Loucy (cell line): ENCODE results near the gene LAIR2.
"Not testable (repeated sequence)": the region's sequence is repeated elsewhere in the genome, so short reads cannot be mapped to it uniquely, and the experiment has no call there.

Experiments
- H2AFZ ChIP-seq: fragments of 200-600 bp; sonication (generic); 2 replicates; pipeline ENCODE4 v1.6.0; 2016; ENCODE audit warnings: antibody characterized with exemption, mild to moderate bottlenecking, low read length, moderate library complexity
- H3F3A ChIP-seq: fragments of 200-600 bp; 2 replicates; pipeline ENCODE4 v1.6.0; 2016; ENCODE audit warnings: antibody characterized with exemption, low read depth, mild to moderate bottlenecking
- H3K27me3 ChIP-seq: fragments of 200-600 bp; sonication (generic); 2 replicates; pipeline ENCODE4 v1.6.1; 2014; ENCODE audit warnings: low read length, mild to moderate bottlenecking; ENCODE audit not compliant: insufficient read depth, poor library complexity, severe bottlenecking
- H3K36me3 ChIP-seq: fragments of 200-600 bp; sonication (generic); 2 replicates; pipeline ENCODE4 v1.6.1; 2016; ENCODE audit warnings: low read length; ENCODE audit not compliant: insufficient read depth
- H3K4me1 ChIP-seq: fragments of 200-600 bp; sonication (generic); 2 replicates; pipeline ENCODE4 v1.5.1; 2014; ENCODE audit warnings: low read length, mild to moderate bottlenecking; ENCODE audit not compliant: insufficient read depth, poor library complexity, severe bottlenecking
- H3K4me2 ChIP-seq: fragments of 200-600 bp; sonication (generic); 2 replicates; pipeline ENCODE4 v1.6.0; 2014; ENCODE audit warnings: antibody characterized with exemption, low read length, low read depth, mild to moderate bottlenecking; ENCODE audit not compliant: poor library complexity, severe bottlenecking
- H3K4me3 ChIP-seq: fragments of 200-600 bp; sonication (generic); 2 replicates; pipeline ENCODE4 v1.5.1; 2014; ENCODE audit warnings: low read length, mild to moderate bottlenecking, mixed read lengths; ENCODE audit not compliant: poor library complexity, severe bottlenecking
- H3K79me2 ChIP-seq: fragments of 200-600 bp; sonication (generic); 2 replicates; pipeline ENCODE4 v1.6.1; 2014; ENCODE audit warnings: low read length; ENCODE audit not compliant: insufficient read depth
- H3K9ac ChIP-seq: fragments of 200-600 bp; sonication (generic); 2 replicates; pipeline ENCODE4 v1.6.0; 2014; ENCODE audit warnings: mild to moderate bottlenecking, low read depth, low read length, moderate library complexity; ENCODE audit not compliant: poor library complexity, severe bottlenecking
- H3K9me2 ChIP-seq: fragments of 200-600 bp; sonication (generic); replicated peaks from 2 replicates; pipeline ENCODE4 v1.6.1; 2016; ENCODE audit warnings: low read depth, low read length, mixed read lengths
- H3K9me3 ChIP-seq: fragments of 200-600 bp; sonication (generic); 2 replicates; pipeline ENCODE4 v1.6.1; 2014; ENCODE audit warnings: mild to moderate bottlenecking, antibody characterized with exemption, low read length, low read depth; ENCODE audit not compliant: insufficient read depth
- H4K20me1 ChIP-seq: fragments of 200-600 bp; sonication (generic); 2 replicates; pipeline ENCODE4 v1.6.0; 2014; ENCODE audit warnings: antibody characterized with exemption, low read length, mild to moderate bottlenecking; ENCODE audit not compliant: insufficient read depth, poor library complexity, severe bottlenecking
- CTCF ChIP-seq: fragments of 200-600 bp; sonication (generic); conservative IDR thresholded peaks from 2 replicates; pipeline ENCODE4 v1.5.1; 2014; ENCODE audit warnings: mild to moderate bottlenecking, antibody characterized with exemption, low read length
- EZH2phosphoT487 ChIP-seq: fragments of 200-600 bp; IDR thresholded peaks from 2 replicates; pipeline ENCODE4 v1.6.1; 2018; ENCODE audit warnings: antibody characterized with exemption, mild to moderate bottlenecking, moderate library complexity, borderline replicate concordance

LAIR2 gene

GRCh38 chr19:54464630-54465425 lies 37.8 kb upstream of the LAIR2 start:
- no peaks in the 10 kb centered on the region for H3K9me3 ChIP-seq
- peak overlapping the region; percentile 100 for H3K4me2 ChIP-seq
- H3K9ac ChIP-seq, result peak overlapping the region; percentile 83
- peaks cover 5% of the 10 kb centered on the region; the same call in 1 of the 2 replicates for H3F3A ChIP-seq
- H3K4me1 ChIP-seq, result peaks cover 8% of the 10 kb centered on the region
- H3K36me3 ChIP-seq, result peaks cover 13% of the 10 kb centered on the region; the same call in 1 of the 2 replicates
- H4K20me1 ChIP-seq, result peaks cover 11% of the 10 kb centered on the region
- peak overlapping the region; percentile 100 for H3K4me3 ChIP-seq
- no peaks in the 10 kb centered on the region for H3K9me2 ChIP-seq
- TF ChIP-seq CTCF (no peak), EZH2phosphoT487 (no peak)
- H2AFZ ChIP-seq, result peak overlapping the region; percentile 97
- H3K27me3 ChIP-seq, result no peaks in the 10 kb centered on the region
- H3K79me2 ChIP-seq, result no peaks in the 10 kb centered on the region

- Histone ChIP-seq H3K4me2 (no peak overlapping the region), H3F3A (peaks cover 5% of the 10 kb centered on the region; the same call in 1 of the 2 replicates), H3K9me3 (no peaks in the 10 kb centered on the region), H3K36me3 (peaks cover 9% of the 10 kb centered on the region; the same call in 1 of the 2 replicates), H3K9me2 (no peaks in the 10 kb centered on the region), H3K9ac (no peak overlapping the region), H3K4me3 (no peak overlapping the region), H3K4me1 (peaks cover 8% of the 10 kb centered on the region), H3K27me3 (no peaks in the 10 kb centered on the region), H4K20me1 (peaks cover 5% of the 10 kb centered on the region), H3K79me2 (no peaks in the 10 kb centered on the region), H2AFZ (no peak overlapping the region)
- TF ChIP-seq CTCF, result no peak
- no peak for TF ChIP-seq EZH2phosphoT487
These were observed 37.1 kb upstream of the LAIR2 start for GRCh38 chr19:54465426-54466109.

- not testable (repeated sequence) for H3K4me3 ChIP-seq, H2AFZ ChIP-seq, H3F3A ChIP-seq, H3K9me2 ChIP-seq, H3K4me2 ChIP-seq, H4K20me1 ChIP-seq, H3K36me3 ChIP-seq, H3K9me3 ChIP-seq, H3K4me1 ChIP-seq, H3K27me3 ChIP-seq, H3K79me2 ChIP-seq, H3K9ac ChIP-seq
These were observed 36.5 kb upstream of the LAIR2 start for GRCh38 chr19:54466110-54466480.
